Measurements from ENCODE around the gene DCLRE1B. TPM values are rescaled to one million over a fixed set of nuclear protein-coding genes. Genes with fewer than 3 reads are reported as not detected.

DCLRE1B gene
- 1 to 10 TPM; 3.5 to 7.2 (median 4.3) TPM for total RNA-seq

GRCh38 chr1:113904674-113905434, at the start of gene DCLRE1B, which contains the start of gene AP4B1:
TSS of gene DCLRE1B (plus strand) at chr1:113905326. CDS start at chr1:113905587, 261 bp downstream.
TSS of gene AP4B1 (minus strand) at chr1:113904799. CDS start at chr1:113904717, 82 bp downstream.
- peak within 1 kb of the TSS; percentile 77 to 81 (median 78) for H3K4me3 ChIP-seq
- WGBS, 2 donors = 0 to 2% methylated on average over 60 to 67 of the region's 67 CpGs

GRCh38 chr1:113855630-113856400, 49.3 kb upstream of the DCLRE1B start:
- TF ChIP-seq POLR2A (IDR thresholded peaks at IDR 0.05) (no peak), EP300 (IDR thresholded peaks at IDR 0.05) (no peak), CTCF (IDR thresholded peaks at IDR 0.05) (no peak)
- Histone ChIP-seq H3K27me3 (no peaks in the 10 kb centered on the region), H3K4me3 (no peak overlapping the region), H3K4me1 (peaks cover 0 to 17% (median under 1%) of the 10 kb centered on the region in 4 donors), H3K27ac (no peak overlapping the region), H3K36me3 (no peaks in the 10 kb centered on the region), H3K9me3 (no peaks in the 10 kb centered on the region)
- 83 to 92% methylated on average over 4 of the region's 4 CpGs for WGBS, 2 donors
- DNase-seq (ENCODE audit: low spot score in 2 of 2) = no peak

More at GRCh38 chr1:113904674-113905434, at the start of gene DCLRE1B, which contains the start of gene AP4B1:
- peak; percentile 82 to 90 for TF ChIP-seq EP300 (IDR thresholded peaks at IDR 0.05)
- peak; percentile 32 to 58 for TF ChIP-seq POLR2A (IDR thresholded peaks at IDR 0.05)
- peak; percentile 73 to 96 (median 88) for TF ChIP-seq CTCF (IDR thresholded peaks at IDR 0.05)
- H3K27ac ChIP-seq = peak within 1 kb of the TSS; percentile 91 to 93 (median 92)
- no peaks in the 10 kb centered on the region for H3K9me3 ChIP-seq
- DNase-seq (ENCODE audit: low spot score in 2 of 2) = peak; percentile 96 to 97
- peaks cover 0 to 35% (median 16%) of the 10 kb centered on the region in 4 donors for H3K4me1 ChIP-seq
- peaks cover 0 to 51% (median 0%) of the 10 kb centered on the region in 3 donors for H3K36me3 ChIP-seq
- H3K27me3 ChIP-seq = no peaks in the 10 kb centered on the region

- WGBS, 2 donors = 89 to 91% methylated on average over 2 of the region's 2 CpGs
- peaks cover 0 to 19% (median 3%) of the 10 kb centered on the region in 4 donors for H3K4me1 ChIP-seq
- no peak for DNase-seq (ENCODE audit: low spot score in 2 of 2)
- no peak for TF ChIP-seq POLR2A (IDR thresholded peaks at IDR 0.05)
- TF ChIP-seq CTCF (IDR thresholded peaks at IDR 0.05) = no peak
- no peak for TF ChIP-seq EP300 (IDR thresholded peaks at IDR 0.05)
- no peaks in the 10 kb centered on the region for H3K9me3 ChIP-seq
- H3K36me3 ChIP-seq = no peaks in the 10 kb centered on the region
- no peak overlapping the region for H3K4me3 ChIP-seq
- H3K27me3 ChIP-seq = no peaks in the 10 kb centered on the region
- H3K27ac ChIP-seq = no peak overlapping the region
These were observed 48.7 kb upstream of the DCLRE1B start for GRCh38 chr1:113856401-113856790.

GRCh38 chr1:113857776-113858175, 47.4 kb upstream of the DCLRE1B start:
- Histone ChIP-seq H3K27ac (no peak overlapping the region), H3K27me3 (no peaks in the 10 kb centered on the region), H3K9me3 (no peaks in the 10 kb centered on the region), H3K36me3 (no peaks in the 10 kb centered on the region), H3K4me1 (peaks cover 0 to 19% (median 3%) of the 10 kb centered on the region in 4 donors), H3K4me3 (no peak overlapping the region)
- no peak for TF ChIP-seq EP300 (IDR thresholded peaks at IDR 0.05)
- no peak for TF ChIP-seq CTCF (IDR thresholded peaks at IDR 0.05)
- TF ChIP-seq POLR2A (IDR thresholded peaks at IDR 0.05) = no peak
- WGBS, 2 donors = 78 to 89% methylated on average over 3 of the region's 3 CpGs
- DNase-seq (ENCODE audit: low spot score in 2 of 2) = no peak

All from tibial nerve (tissue), 4 donors.